SK-N-SH treated with all-trans-retinoic acid at 6 μM for 48 hours (cell line): ENCODE data around the gene FUT3.

ENCODE experiments used
- ARNTL ChIP-seq: fragments of 450-650 bp; formaldehyde crosslinking; IDR thresholded peaks from 2 replicates; pipeline ENCODE4 v1.5.0; 2020; ENCODE audit warnings: low read depth, mild to moderate bottlenecking, moderate library complexity, borderline replicate concordance
- BACH2 ChIP-seq: fragments of 250-450 bp; sonication (Bioruptor Pico); IDR thresholded peaks from 2 replicates; pipeline ENCODE4 v1.9.0; 2021; ENCODE audit warnings: mild to moderate bottlenecking, borderline replicate concordance
- ESRRG ChIP-seq: fragments of 250-450 bp; sonication (Bioruptor Pico); IDR thresholded peaks from 2 replicates; pipeline ENCODE4 v1.6.1; 2021; ENCODE audit warnings: mild to moderate bottlenecking
- GLIS3 ChIP-seq: fragments of 250-450 bp; sonication (Bioruptor Pico); IDR thresholded peaks from 2 replicates; pipeline ENCODE4 v1.5.0; 2020; ENCODE audit warnings: mild to moderate bottlenecking, moderate library complexity
- ISL1 ChIP-seq: fragments of 250-450 bp; sonication (Bioruptor Pico); IDR thresholded peaks from 2 replicates; pipeline ENCODE4 v2.1.2; 2022; ENCODE audit warnings: mild to moderate bottlenecking, moderate library complexity
- OSR1 ChIP-seq: fragments of 250-450 bp; sonication (Bioruptor Pico); IDR thresholded peaks from 2 replicates; pipeline ENCODE4 v1.8.0; 2022; ENCODE audit warnings: moderate library complexity, mild to moderate bottlenecking, inconsistent platforms
- POU6F1 ChIP-seq: fragments of 250-450 bp; sonication (Bioruptor Pico); IDR thresholded peaks from 2 replicates; pipeline ENCODE4 v1.8.0; 2021; ENCODE audit warnings: low read depth, mild to moderate bottlenecking, moderate library complexity, borderline replicate concordance
- PPARA ChIP-seq: fragments of 250-450 bp; sonication (Bioruptor Pico); IDR thresholded peaks from 2 replicates; pipeline ENCODE4 v1.5.0; 2020; ENCODE audit warnings: mild to moderate bottlenecking, borderline replicate concordance
- ZFP3 ChIP-seq: fragments of 250-450 bp; sonication (Bioruptor Pico); IDR thresholded peaks from 2 replicates; pipeline ENCODE4 v1.5.0; 2020; ENCODE audit warnings: mild to moderate bottlenecking, moderate library complexity
- ZNF70 ChIP-seq: fragments of 450-650 bp; formaldehyde crosslinking; IDR thresholded peaks from 2 replicates; pipeline ENCODE4 v1.5.0; 2020; ENCODE audit warnings: mild to moderate bottlenecking, moderate library complexity
- TF ChIP-seq, protein P1 (sequence below): fragments of 250-450 bp; sonication (Bioruptor Pico); IDR thresholded peaks from 2 replicates; pipeline ENCODE4 v1.8.0; 2020; ENCODE audit warnings: mild to moderate bottlenecking, moderate library complexity, borderline replicate concordance

GRCh38 chr19:5798244-5798643, 53.0 kb downstream of the FUT3 start:
- TF ChIP-seq POU6F1 (CRISPR knock-in tag) (no peak), ZNF70 (CRISPR knock-in tag) (no peak), ESRRG (CRISPR knock-in tag) (no peak), OSR1 (CRISPR knock-in tag) (no peak), ARNTL (no peak), PPARA (CRISPR knock-in tag) (no peak), GLIS3 (CRISPR knock-in tag) (no peak), ZFP3 (CRISPR knock-in tag) (no peak), ISL1 (no peak), BACH2 (no peak)
- TF ChIP-seq, protein P1, sequence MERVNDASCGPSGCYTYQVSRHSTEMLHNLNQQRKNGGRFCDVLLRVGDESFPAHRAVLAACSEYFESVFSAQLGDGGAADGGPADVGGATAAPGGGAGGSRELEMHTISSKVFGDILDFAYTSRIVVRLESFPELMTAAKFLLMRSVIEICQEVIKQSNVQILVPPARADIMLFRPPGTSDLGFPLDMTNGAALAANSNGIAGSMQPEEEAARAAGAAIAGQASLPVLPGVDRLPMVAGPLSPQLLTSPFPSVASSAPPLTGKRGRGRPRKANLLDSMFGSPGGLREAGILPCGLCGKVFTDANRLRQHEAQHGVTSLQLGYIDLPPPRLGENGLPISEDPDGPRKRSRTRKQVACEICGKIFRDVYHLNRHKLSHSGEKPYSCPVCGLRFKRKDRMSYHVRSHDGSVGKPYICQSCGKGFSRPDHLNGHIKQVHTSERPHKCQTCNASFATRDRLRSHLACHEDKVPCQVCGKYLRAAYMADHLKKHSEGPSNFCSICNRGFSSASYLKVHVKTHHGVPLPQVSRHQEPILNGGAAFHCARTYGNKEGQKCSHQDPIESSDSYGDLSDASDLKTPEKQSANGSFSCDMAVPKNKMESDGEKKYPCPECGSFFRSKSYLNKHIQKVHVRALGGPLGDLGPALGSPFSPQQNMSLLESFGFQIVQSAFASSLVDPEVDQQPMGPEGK (CRISPR knock-in tag) = no peak
